HG03558 (cell line): Measurements from ENCODE around the gene KRTAP10-7.

ENCODE experiments used
- ATAC-seq: cut with Tn5 transposase; IDR thresholded peaks from one replicate; pipeline ENCODE4 v1.9.1; 2021; ENCODE audit warnings: moderate number of reproducible peaks; ENCODE audit not compliant: unreplicated experiment; ENCODE audit errors: extremely low read depth

KRTAP10-7 gene

GRCh38 chr21:44650973-44651675 is 50.7 kb downstream of the KRTAP10-7 start:
- ATAC-seq = no peak
